ENCODE results near the gene SLC5A5. TPM values are rescaled to one million over a fixed set of nuclear protein-coding genes. Genes with fewer than 3 reads are reported as not detected.
"Not testable (repeated sequence)": the region's sequence is repeated elsewhere in the genome, so short reads cannot be mapped to it uniquely, and the experiment has no call there.

Gene SLC5A5
- total and polyA plus RNA-seq, 3 donors from 2014 or later: 0.79 to 1.4 (median 1.1) TPM

DNA sequence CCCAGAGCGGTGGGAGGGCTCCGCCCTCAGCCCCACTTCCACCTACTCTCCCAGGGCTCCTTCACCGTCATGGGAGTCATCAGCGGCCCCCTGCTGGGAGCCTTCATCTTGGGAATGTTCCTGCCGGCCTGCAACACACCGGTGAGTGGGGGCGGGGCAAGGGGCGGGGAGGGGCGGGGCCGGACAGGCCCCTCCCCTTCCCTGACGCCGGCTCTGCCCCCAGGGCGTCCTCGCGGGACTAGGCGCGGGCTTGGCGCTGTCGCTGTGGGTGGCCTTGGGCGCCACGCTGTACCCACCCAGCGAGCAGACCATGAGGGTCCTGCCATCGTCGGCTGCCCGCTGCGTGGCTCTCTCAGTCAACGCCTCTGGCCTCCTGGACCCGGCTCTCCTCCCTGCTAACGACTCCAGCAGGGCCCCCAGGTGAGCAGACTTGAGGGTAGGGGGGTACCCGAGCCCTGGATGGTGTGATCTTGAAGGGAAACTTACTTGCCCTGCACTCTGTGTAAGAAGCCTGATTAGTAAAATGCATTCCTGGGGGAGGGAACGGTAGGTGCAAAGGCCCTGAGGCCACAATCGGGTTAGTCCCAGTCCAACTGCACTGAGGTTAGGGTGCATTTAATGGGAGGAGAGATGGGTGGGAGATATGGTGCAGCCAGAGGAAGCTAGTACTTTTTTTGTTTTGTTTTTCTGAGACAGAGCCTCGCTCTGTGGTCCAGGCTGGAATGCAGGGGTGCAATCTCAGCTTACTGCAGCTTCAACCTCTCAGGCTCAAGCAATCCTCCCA, 12.1 kb downstream of the SLC5A5 start:
- TF ChIP-seq POLR2A (IDR thresholded peaks at IDR 0.05): no peak
- no peak for TF ChIP-seq CTCF (IDR thresholded peaks at IDR 0.05)
- no peaks in the 10 kb centered on the region for H3K27me3 ChIP-seq
- H3K36me3 ChIP-seq (ENCODE audit: low read depth, missing control alignments): no peaks in the 10 kb centered on the region
- no peaks in the 10 kb centered on the region for H3K9me3 ChIP-seq
- no peak overlapping the region for H3K27ac ChIP-seq
- 63 to 67% methylated on average over 8 to 33 of the region's 33 CpGs for WGBS, 2 donors
- peak overlapping the region; percentile 12 to 36 for H3K4me3 ChIP-seq
- intact Hi-C loops (cut with DNase I; ENCODE audit: low total_unique reads): no loop called here
- no peak for DNase-seq
- no peaks in the 10 kb centered on the region for H3K4me1 ChIP-seq

DNA sequence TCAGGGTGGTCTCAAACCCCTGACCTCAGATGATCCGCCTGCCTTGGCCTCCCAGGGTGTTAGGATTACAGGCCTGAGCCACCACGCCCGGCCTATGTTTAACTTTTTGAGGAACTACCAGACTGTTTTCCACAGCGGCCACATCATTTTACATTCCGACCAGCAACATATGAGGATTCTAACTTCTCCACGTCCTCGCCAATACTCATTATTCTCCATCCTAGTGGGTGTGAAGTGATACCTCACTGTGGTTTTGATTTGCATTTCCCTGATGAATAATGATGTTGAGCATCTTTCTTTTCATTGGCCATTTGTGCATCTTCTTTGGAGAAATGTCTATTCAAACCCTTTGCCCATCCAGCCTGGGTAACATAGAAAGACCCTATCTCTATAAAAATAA, 14.8 kb downstream of the SLC5A5 start:
- H3K27ac ChIP-seq: no peak overlapping the region
- H3K4me1 ChIP-seq: no peaks in the 10 kb centered on the region
- H3K36me3 ChIP-seq (ENCODE audit: low read depth, missing control alignments): no peaks in the 10 kb centered on the region
- H3K4me3 ChIP-seq: no peak overlapping the region
- TF ChIP-seq CTCF (IDR thresholded peaks at IDR 0.05): no peak
- H3K27me3 ChIP-seq: no peaks in the 10 kb centered on the region
- no peaks in the 10 kb centered on the region for H3K9me3 ChIP-seq
- WGBS, 2 donors: 71 to 79% methylated on average over 7 of the region's 7 CpGs
- intact Hi-C loops (cut with DNase I; ENCODE audit: low total_unique reads): no loop called here
- no peak for DNase-seq

GRCh38 chr19:17887221-17887620, 15.5 kb downstream of the SLC5A5 start:
- 83 to 89% methylated on average over 4 of the region's 4 CpGs for WGBS, 2 donors
- DNase-seq; H3K9me3 ChIP-seq; intact Hi-C loops (cut with DNase I; ENCODE audit: low total_unique reads); H3K4me3 ChIP-seq; H3K4me1 ChIP-seq; H3K36me3 ChIP-seq (ENCODE audit: low read depth, missing control alignments); H3K27me3 ChIP-seq; H3K27ac ChIP-seq: not testable (repeated sequence)

- H3K27ac ChIP-seq: no peak overlapping the region
- no peaks in the 10 kb centered on the region for H3K9me3 ChIP-seq
- intact Hi-C loops (cut with DNase I; ENCODE audit: low total_unique reads): no loop called here
- H3K4me3 ChIP-seq: no peak overlapping the region
- H3K36me3 ChIP-seq (ENCODE audit: low read depth, missing control alignments): no peaks in the 10 kb centered on the region
- no peak for DNase-seq
- no peaks in the 10 kb centered on the region for H3K4me1 ChIP-seq
- 64 to 73% methylated on average over 7 of the region's 7 CpGs for WGBS, 2 donors
- no peak for TF ChIP-seq CTCF (IDR thresholded peaks at IDR 0.05)
- no peak for TF ChIP-seq POLR2A (IDR thresholded peaks at IDR 0.05)
- H3K27me3 ChIP-seq: no peaks in the 10 kb centered on the region
Measured at GRCh38 chr19:17888260-17888659, 16.5 kb downstream of the SLC5A5 start.

DNA sequence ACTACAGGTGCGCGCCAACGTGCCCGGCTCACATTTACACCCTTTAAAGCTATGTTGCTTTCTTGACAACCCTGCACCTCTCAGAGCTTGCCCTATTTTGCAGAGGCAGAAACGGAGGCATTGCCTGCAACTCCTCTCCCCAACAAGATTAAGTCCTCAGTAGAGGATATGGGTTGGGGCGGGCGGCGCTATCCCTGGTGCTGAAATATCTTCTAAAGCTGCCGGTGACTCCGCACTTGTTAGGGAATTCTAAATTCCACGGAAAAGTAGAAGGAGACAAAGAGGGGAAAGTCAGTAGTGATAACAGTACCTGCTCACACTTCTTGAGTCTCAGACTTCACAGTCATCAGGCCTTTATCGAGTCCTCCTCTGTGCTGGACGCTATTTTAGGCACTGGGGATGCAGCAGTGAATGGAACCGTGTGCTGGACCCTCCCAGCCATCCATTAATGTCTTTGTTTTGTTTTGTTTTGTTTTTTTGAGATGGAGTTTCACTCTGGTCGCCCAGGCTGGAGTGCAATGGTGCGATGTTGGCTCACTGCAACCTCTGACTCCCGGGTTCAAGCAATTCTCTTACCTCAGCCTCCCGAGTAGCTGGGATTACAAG, 18.0 kb downstream of the SLC5A5 start:
- H3K27ac ChIP-seq: no peak overlapping the region
- H3K4me3 ChIP-seq: no peak overlapping the region
- no peaks in the 10 kb centered on the region for H3K4me1 ChIP-seq
- TF ChIP-seq CTCF (IDR thresholded peaks at IDR 0.05): no peak
- TF ChIP-seq POLR2A (IDR thresholded peaks at IDR 0.05): no peak
- H3K36me3 ChIP-seq (ENCODE audit: low read depth, missing control alignments): no peaks in the 10 kb centered on the region
- intact Hi-C loops (cut with DNase I; ENCODE audit: low total_unique reads): no loop called here
- H3K27me3 ChIP-seq: no peaks in the 10 kb centered on the region
- WGBS, 2 donors: 20 to 21% methylated on average over 18 of the region's 18 CpGs
- no peaks in the 10 kb centered on the region for H3K9me3 ChIP-seq
- peak; percentile 68 for DNase-seq

Data from testis (tissue), 3 donors.